Stimulated activated CD4-positive, alpha-beta T cell treated with anti-CD3 and anti-CD28 coated beads, Interleukin-15, amount 100 ng/mL, for 1 hour (primary cell): Measurements from ENCODE around the gene CHPF2.

Experiments used
- DNase-seq, 2 donors: peaks; one replicate each; pipeline ENCODE4 v3.0.0-alpha.2; 2020; ENCODE audit warnings: low read depth in 1 of 2, low spot score in 1 of 2

CHPF2 gene

GRCh38 chr7:151282111-151282510 is 49.8 kb downstream of the CHPF2 start:
- no peak for DNase-seq

GRCh38 chr7:151283302-151283701 is 51.0 kb downstream of the CHPF2 start:
- DNase-seq = no peak

- no peak for DNase-seq
Observed at GRCh38 chr7:151286148-151286547, 53.9 kb downstream of the CHPF2 start.
